ENCODE data around the gene PPWD1. TPM values are rescaled to one million over a fixed set of nuclear protein-coding genes. Genes with fewer than 3 reads are reported as not detected.
"Not testable (repeated sequence)": the region's sequence is repeated elsewhere in the genome, so short reads cannot be mapped to it uniquely, and the experiment has no call there.

PPWD1 gene
- total RNA-seq, 1 donor from 2014 or later, result 19.6 TPM

DNA sequence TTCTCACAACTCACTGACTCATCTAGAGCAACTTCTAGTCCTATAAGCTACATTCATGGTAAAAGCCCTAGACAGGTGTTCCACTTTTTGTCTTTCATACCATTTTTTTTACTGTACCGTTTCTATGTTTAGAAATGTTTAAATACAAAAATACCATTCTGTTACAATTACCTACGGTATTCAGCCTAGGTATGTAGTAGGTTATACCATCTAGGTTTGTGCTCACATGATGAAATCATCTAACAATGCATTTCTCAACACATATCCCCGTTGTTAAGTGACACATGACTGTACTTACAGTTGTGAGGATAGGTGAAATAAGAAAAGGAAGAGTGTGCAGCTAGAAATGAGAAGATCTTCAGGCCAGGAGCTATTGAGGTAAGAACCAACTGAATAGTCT is 6.4 kb upstream of the PPWD1 start:
- Histone ChIP-seq H3K4me3 (ENCODE audit: low read depth, low read length) (no peak overlapping the region), H3K36me3 (ENCODE audit: control insufficient read depth, insufficient read depth, low read length) (no peaks in the 10 kb centered on the region), H3K27me3 (ENCODE audit: control insufficient read depth, insufficient read depth, low read length) (no peaks in the 10 kb centered on the region)
- no peak for DNase-seq (ENCODE audit: low read depth)
- TF ChIP-seq, protein P1, sequence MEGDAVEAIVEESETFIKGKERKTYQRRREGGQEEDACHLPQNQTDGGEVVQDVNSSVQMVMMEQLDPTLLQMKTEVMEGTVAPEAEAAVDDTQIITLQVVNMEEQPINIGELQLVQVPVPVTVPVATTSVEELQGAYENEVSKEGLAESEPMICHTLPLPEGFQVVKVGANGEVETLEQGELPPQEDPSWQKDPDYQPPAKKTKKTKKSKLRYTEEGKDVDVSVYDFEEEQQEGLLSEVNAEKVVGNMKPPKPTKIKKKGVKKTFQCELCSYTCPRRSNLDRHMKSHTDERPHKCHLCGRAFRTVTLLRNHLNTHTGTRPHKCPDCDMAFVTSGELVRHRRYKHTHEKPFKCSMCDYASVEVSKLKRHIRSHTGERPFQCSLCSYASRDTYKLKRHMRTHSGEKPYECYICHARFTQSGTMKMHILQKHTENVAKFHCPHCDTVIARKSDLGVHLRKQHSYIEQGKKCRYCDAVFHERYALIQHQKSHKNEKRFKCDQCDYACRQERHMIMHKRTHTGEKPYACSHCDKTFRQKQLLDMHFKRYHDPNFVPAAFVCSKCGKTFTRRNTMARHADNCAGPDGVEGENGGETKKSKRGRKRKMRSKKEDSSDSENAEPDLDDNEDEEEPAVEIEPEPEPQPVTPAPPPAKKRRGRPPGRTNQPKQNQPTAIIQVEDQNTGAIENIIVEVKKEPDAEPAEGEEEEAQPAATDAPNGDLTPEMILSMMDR (IDR thresholded peaks at IDR 0.05; ENCODE audit: insufficient read depth, low read length, poor library complexity, severe bottlenecking), result no peak

- H3K36me3 ChIP-seq (ENCODE audit: control insufficient read depth, insufficient read depth, low read length), result no peaks in the 10 kb centered on the region
- DNase-seq (ENCODE audit: low read depth), result no peak
- peak overlapping the region; percentile 63 for H3K4me3 ChIP-seq (ENCODE audit: low read depth, low read length)
- H3K27me3 ChIP-seq (ENCODE audit: control insufficient read depth, insufficient read depth, low read length), result no peaks in the 10 kb centered on the region
- TF ChIP-seq, protein P1 (IDR thresholded peaks at IDR 0.05; ENCODE audit: insufficient read depth, low read length, poor library complexity, severe bottlenecking), result no peak
Measured at GRCh38 chr5:65563777-65564176, 681 bp downstream of the PPWD1 start.

- Histone ChIP-seq H3K27me3 (ENCODE audit: control insufficient read depth, insufficient read depth, low read length) (no peaks in the 10 kb centered on the region), H3K36me3 (ENCODE audit: control insufficient read depth, insufficient read depth, low read length) (no peaks in the 10 kb centered on the region), H3K4me3 (ENCODE audit: low read depth, low read length) (no peak overlapping the region)
- TF ChIP-seq, protein P1 (IDR thresholded peaks at IDR 0.05; ENCODE audit: insufficient read depth, low read length, poor library complexity, severe bottlenecking), result no peak
- DNase-seq (ENCODE audit: low read depth), result no peak
Measured at GRCh38 chr5:65566505-65566904, 3.4 kb downstream of the PPWD1 start.

GRCh38 chr5:65570598-65571226 is 7.6 kb downstream of the PPWD1 start:
- Histone ChIP-seq H3K36me3 (ENCODE audit: control insufficient read depth, insufficient read depth, low read length) (no peaks in the 10 kb centered on the region), H3K4me3 (ENCODE audit: low read depth, low read length) (no peak overlapping the region), H3K27me3 (ENCODE audit: control insufficient read depth, insufficient read depth, low read length) (no peaks in the 10 kb centered on the region)
- TF ChIP-seq, protein P1 (IDR thresholded peaks at IDR 0.05; ENCODE audit: insufficient read depth, low read length, poor library complexity, severe bottlenecking), result no peak
- DNase-seq (ENCODE audit: low read depth), result no peak

DNA sequence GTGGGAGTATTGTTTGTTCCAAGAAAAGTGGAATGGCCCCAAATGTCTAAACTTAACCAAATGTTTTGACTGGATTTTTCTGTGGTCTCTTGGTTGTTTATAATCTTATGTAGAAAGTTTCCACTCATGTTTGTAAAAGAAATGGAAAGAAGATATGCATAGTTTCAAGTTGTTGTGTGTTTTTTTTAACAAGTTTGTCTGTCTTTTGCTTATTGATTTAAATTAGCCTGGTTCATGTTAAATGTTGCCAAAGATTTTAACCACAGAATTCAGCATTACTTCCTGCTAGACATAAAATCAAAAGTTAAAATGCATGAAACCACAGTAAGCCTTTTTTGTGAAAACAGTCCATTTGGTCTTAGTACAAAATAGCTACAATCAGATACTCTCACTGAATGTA is 14.0 kb downstream of the PPWD1 start:
- H3K36me3 ChIP-seq (ENCODE audit: control insufficient read depth, insufficient read depth, low read length), result no peaks in the 10 kb centered on the region
- DNase-seq (ENCODE audit: low read depth), result no peak
- H3K4me3 ChIP-seq (ENCODE audit: low read depth, low read length), result no peak overlapping the region
- TF ChIP-seq, protein P1 (IDR thresholded peaks at IDR 0.05; ENCODE audit: insufficient read depth, low read length, poor library complexity, severe bottlenecking), result no peak
- no peaks in the 10 kb centered on the region for H3K27me3 ChIP-seq (ENCODE audit: control insufficient read depth, insufficient read depth, low read length)

DNA sequence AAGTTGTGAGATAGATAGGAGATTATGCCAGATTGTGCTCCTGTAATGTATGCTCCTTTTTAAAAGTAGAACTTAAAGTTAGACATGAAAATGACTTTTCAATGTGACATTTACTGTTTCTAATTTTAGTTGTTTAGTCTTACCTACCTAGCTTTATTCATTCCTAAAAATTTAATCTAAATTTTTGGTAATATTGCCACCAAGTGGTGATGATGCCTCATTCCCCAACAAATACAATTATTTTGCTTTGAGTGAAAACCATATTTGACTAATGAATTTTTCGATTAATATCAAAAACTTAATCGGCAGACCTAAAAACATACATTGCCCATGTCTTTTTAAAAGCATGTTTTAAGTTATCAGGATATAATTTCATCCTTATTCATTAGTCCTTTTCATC is 25.6 kb downstream of the PPWD1 start:
- H3K27me3 ChIP-seq (ENCODE audit: control insufficient read depth, insufficient read depth, low read length), result no peaks in the 10 kb centered on the region
- TF ChIP-seq, protein P1 (IDR thresholded peaks at IDR 0.05; ENCODE audit: insufficient read depth, low read length, poor library complexity, severe bottlenecking), result no peak
- no peaks in the 10 kb centered on the region for H3K36me3 ChIP-seq (ENCODE audit: control insufficient read depth, insufficient read depth, low read length)
- H3K4me3 ChIP-seq (ENCODE audit: low read depth, low read length), result no peak overlapping the region
- no peak for DNase-seq (ENCODE audit: low read depth)

GRCh38 chr5:65601761-65602160 is 38.7 kb downstream of the PPWD1 start:
- H3K36me3 ChIP-seq (ENCODE audit: control insufficient read depth, insufficient read depth, low read length); H3K4me3 ChIP-seq (ENCODE audit: low read depth, low read length); DNase-seq (ENCODE audit: low read depth); H3K27me3 ChIP-seq (ENCODE audit: control insufficient read depth, insufficient read depth, low read length): not testable (repeated sequence)

Data from kidney epithelial cell (primary cell).